Urothelium cell line (cell line): ENCODE measurements around the gene ZFYVE16.
"Not testable (repeated sequence)": the region's sequence is repeated elsewhere in the genome, so short reads cannot be mapped to it uniquely, and the experiment has no call there.

Experiments
- DNase-seq: peaks from one replicate; pipeline ENCODE4 v3.0.0; 2011; ENCODE audit warnings: low spot score, mixed read lengths
- FAIRE-seq: peaks from 2 replicates; lab custom pipeline; 2011; peaks lifted over from hg19 to GRCh38; lab: Jason Lieb, UNC

The ZFYVE16 gene

GRCh38 chr5:80407735-80408483, at the start of gene ZFYVE16:
ZFYVE16 (plus strand) TSS chr5:80408064; CDS start chr5:80434148, 26,084 bp downstream.
- DNase-seq (peak; percentile 98), FAIRE-seq (peak; percentile 5)

- DNase-seq (no peak), FAIRE-seq (no peak)
Measured at GRCh38 chr5:80360914-80361444, 46.9 kb upstream of the ZFYVE16 start.

- FAIRE-seq (no peak), DNase-seq (no peak)
Measured at GRCh38 chr5:80364892-80365291, 43.0 kb upstream of the ZFYVE16 start.

GRCh38 chr5:80368661-80369480, 39.0 kb upstream of the ZFYVE16 start:
- no peak for FAIRE-seq

GRCh38 chr5:80369521-80369920, 38.3 kb upstream of the ZFYVE16 start:
- DNase-seq (no peak), FAIRE-seq (no peak)

More at GRCh38 chr5:80368661-80369480, 39.0 kb upstream of the ZFYVE16 start:
- DNase-seq = no peak

GRCh38 chr5:80370390-80370789, 37.5 kb upstream of the ZFYVE16 start:
- DNase-seq (no peak), FAIRE-seq (no peak)

- no peak for DNase-seq
- FAIRE-seq = no peak
Measured at GRCh38 chr5:80372780-80373179, 35.1 kb upstream of the ZFYVE16 start.

- FAIRE-seq = no peak
- DNase-seq = no peak
Measured at GRCh38 chr5:80374188-80374587, 33.7 kb upstream of the ZFYVE16 start.

- FAIRE-seq = no peak
- no peak for DNase-seq
Measured at GRCh38 chr5:80376557-80376956, 31.3 kb upstream of the ZFYVE16 start.

GRCh38 chr5:80382488-80382887, 25.4 kb upstream of the ZFYVE16 start:
- DNase-seq = no peak
- FAIRE-seq = no peak

GRCh38 chr5:80387063-80387768, 20.6 kb upstream of the ZFYVE16 start:
- FAIRE-seq (no peak), DNase-seq (no peak)

- FAIRE-seq (no peak), DNase-seq (no peak)
Measured at GRCh38 chr5:80389580-80389979, 18.3 kb upstream of the ZFYVE16 start.

GRCh38 chr5:80390413-80390812, 17.5 kb upstream of the ZFYVE16 start:
- not testable (repeated sequence) for DNase-seq, FAIRE-seq

- not testable (repeated sequence) for FAIRE-seq, DNase-seq
Measured at GRCh38 chr5:80391267-80391666, 16.6 kb upstream of the ZFYVE16 start.

- DNase-seq (peak; percentile 6), FAIRE-seq (no peak)
Measured at GRCh38 chr5:80399526-80400239, 8.2 kb upstream of the ZFYVE16 start.

- FAIRE-seq = not testable (repeated sequence)
Measured at GRCh38 chr5:80400368-80400767, 7.5 kb upstream of the ZFYVE16 start.

GRCh38 chr5:80403782-80404181, 4.1 kb upstream of the ZFYVE16 start:
- DNase-seq = no peak
- no peak for FAIRE-seq

More at GRCh38 chr5:80400368-80400767, 7.5 kb upstream of the ZFYVE16 start:
- DNase-seq = not testable (repeated sequence)

- DNase-seq (no peak), FAIRE-seq (no peak)
Measured at GRCh38 chr5:80406980-80407734, 707 bp upstream of the ZFYVE16 start.
